CD4-positive, alpha-beta T cell treated with Interleukin-21 for 1 hour (primary cell): ENCODE measurements around the gene EPHX1.
"Not testable (repeated sequence)": the region's sequence is repeated elsewhere in the genome, so short reads cannot be mapped to it uniquely, and the experiment has no call there.

Experiments
- DNase-seq: peaks from one replicate; pipeline ENCODE4 v3.0.0-alpha.2; 2020

Gene EPHX1

DNA sequence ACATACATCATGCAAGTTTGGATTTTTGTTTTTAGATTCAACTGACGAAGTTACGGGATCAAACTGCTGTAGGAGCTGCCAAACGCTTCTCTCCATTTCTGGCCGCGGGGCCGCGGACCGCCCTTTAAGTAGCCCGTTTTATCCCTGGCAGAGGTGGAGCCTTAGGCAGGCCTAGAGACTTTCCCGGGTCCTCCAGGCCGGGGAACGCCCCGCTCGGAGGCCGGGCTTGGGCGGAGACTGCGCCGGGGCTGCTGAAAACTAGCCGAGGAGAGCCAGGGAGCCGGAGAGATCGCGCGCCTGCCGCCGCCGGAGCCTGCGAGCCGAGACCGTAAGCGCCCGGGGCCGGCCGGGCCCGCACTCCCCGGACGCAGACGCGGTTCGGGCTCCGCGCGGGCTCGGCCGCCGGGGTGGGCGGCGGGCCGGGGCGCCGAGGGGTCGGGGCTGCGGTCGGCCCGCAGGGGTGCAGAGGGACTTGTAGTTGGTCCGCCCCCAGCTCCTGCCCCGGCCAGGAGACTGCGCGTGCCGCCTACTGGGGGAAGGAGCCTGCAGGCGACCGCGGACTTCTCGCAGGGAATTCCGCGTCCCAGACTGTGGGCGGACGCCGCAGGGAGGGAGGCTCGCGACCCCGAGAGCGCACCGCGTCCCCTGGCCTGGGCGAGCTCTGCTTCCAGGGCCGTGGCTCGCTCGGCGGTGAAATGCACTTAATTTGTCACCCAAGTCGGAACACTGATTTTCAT is at the start of gene EPHX1:
Gene EPHX1 (plus strand): TSS at position 283 of the 737 bp plus-strand sequence. CDS start 18,606 bp downstream, outside the sequence.
- DNase-seq: peak; percentile 57

DNA sequence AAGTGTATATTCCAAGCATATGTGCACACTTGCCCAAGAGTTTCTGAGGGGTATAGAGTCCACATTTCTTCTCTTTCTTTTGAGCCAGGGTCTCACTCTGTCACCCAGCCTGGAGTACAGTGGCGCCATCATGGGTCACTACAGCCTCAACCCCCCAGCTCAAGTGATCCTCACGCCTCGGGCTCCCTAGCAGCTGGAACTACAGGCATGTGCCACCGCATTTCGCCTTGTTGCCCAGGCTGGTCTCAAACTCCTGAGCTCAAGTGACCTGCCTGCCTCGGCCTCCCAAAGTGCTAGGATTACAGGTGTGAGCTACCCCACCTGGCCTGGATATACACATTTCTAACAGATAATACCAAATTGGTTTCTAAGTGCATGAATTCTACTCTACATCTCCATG is 49.4 kb upstream of the EPHX1 start:
- DNase-seq: no peak

DNA sequence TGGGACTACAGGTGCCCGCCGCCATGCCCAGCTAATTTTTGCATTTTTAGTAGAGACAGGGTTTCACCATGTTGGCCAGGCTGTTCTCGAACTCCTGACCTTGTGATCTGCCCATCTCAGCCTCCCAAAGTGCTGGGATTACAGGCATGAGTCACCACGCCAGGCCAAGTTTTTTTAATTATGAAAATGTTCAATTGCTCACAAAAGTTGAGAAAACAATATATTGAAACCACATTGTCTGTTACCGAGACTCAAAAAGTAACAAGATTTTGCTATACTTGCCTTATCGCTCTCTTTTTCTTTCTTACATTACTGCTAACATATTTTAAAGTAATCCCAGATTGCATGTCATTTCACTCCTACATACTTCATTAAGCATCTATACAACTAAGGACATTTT is 48.5 kb upstream of the EPHX1 start:
- DNase-seq: not testable (repeated sequence)

DNA sequence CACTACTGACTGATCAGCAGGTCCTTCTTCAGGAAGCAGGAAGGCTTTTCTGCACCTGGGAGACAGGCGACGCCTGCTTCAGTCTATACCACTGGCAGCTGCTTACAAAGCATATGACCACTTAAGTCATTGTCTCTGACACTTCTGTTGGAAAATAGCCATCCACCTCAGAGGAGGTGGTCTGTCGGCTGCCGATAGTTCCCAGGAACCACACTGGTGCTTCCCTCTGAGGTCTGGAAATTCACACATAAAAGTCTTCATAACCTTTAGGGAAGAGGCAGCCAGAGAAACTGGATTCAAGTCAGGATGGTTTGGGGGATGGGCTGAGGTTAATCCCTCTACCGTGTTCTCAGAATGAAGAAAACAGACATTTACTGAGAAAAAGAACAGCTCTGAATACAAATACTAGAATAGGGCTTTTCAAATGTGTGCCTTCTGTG is 47.9 kb upstream of the EPHX1 start:
- no peak for DNase-seq

DNA sequence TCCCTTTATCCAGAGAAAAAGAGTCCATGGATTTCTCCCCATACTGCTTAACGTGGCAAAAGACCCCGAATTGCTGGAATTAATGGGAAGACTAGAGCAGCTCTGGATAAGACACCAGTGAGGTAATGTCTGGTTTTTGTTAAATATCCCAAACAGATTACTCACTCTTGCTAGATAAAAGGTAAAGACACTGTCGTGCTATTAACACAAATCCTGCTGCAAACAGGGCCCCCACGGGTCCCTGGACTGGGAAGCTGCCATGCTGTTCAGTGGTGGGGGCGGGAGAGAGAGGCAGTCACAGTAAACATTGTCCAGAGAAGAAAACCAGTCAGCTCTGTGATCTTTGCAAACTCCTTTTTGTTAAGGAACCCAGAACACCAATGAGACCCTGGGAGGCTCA is 47.5 kb upstream of the EPHX1 start:
- no peak for DNase-seq

DNA sequence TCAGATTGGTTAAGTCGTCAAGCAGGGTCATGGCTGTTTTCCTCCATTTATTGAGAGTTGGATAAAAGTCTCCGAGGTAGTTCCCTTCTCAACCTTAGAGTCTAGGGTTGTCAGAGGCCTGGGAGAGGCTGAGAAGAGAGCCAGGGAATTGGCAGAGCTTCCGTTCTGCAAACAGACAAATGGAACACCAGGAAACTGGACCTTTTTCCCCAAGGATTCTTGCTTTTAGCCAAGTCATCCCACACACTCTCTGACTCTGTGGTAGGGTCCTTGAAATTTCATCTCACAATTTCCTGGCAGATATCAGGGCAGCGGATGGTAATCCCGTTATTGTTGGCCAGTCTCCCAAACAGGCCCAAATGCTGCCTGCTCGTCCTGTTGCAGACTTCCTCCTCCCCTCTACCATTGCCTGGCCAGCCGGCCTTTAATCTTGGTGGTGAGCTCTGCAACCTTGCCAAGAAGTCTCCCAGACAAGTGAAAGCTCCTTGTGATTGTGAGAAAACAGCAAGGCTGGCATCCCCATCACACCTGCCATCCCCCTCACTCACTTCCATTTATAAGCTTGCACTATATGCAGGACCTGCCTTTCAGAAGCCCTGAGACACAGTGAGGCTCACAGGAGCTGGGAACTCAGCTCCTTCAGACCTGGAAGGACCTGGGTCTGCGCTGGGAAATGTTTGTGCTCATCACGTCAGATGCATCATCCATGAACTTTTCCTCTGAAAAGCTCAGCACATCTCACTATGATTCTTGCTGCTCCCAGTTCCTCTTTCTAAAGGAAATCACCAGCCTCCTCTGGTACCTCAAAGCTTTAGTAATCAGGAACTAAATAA is 46.0 kb upstream of the EPHX1 start:
- DNase-seq: no peak

DNA sequence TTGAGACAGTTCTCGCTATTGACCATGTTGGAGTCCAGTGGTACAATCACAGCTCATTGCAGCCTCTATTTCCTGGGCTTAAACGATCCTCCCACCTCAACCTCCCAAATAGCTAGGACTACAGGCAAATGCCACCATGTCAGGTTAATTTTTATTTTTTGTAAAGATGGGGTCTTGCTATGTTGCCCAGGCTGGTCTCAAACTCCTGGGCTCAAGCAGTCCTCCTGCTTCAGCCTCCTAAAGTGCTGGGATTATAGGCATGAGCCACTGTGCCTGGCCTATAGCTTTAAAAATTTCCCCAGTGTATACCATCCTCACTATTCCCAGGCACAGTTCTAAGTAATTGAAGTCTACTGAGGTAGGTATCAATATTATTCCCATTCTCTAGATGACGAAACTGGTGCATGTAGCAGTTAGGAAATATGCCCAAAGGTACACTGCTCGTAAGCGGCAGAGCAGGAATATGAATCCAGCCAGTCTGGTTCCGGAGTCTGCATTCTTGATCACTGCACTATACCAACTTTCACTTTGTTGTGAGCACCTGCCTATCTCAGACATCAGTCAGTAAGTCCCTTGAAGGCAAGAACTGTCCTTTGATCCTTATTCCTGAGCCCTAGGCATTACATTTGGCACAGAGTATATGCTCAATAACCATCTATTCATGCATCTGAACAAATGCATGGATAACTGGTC is 43.8 kb upstream of the EPHX1 start:
- no peak for DNase-seq

DNA sequence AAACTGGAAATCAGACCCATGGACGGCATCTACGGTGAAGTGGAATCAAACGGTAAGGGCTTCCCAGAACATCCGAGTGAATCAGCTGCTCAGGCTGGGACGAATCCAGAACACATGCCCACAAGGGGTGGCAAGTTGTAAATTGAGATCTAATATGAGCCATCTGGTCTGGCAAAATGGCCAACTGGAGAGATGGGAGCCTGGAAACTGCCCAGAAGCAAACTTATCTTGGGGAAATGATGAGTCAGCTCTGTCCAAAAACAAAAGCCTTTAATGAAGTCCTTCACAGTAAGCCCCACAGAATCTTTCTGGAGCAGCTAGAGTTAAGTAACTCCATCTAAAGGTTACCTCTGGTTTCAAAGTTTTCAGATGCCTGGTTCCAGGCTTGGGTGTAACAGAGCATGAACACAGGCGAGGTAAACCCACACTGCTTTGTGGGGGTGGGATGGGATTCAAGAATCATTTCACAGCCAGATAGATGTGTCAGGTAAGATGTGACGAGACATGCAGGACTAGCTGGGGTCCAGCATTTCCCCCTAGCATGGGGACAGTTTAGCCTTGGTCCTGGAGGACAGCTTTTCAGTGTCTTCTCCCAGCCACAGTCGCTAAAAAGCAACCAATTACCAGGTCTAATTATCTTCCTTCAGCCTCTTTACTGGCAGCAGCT is 42.8 kb upstream of the EPHX1 start:
- DNase-seq: no peak

DNA sequence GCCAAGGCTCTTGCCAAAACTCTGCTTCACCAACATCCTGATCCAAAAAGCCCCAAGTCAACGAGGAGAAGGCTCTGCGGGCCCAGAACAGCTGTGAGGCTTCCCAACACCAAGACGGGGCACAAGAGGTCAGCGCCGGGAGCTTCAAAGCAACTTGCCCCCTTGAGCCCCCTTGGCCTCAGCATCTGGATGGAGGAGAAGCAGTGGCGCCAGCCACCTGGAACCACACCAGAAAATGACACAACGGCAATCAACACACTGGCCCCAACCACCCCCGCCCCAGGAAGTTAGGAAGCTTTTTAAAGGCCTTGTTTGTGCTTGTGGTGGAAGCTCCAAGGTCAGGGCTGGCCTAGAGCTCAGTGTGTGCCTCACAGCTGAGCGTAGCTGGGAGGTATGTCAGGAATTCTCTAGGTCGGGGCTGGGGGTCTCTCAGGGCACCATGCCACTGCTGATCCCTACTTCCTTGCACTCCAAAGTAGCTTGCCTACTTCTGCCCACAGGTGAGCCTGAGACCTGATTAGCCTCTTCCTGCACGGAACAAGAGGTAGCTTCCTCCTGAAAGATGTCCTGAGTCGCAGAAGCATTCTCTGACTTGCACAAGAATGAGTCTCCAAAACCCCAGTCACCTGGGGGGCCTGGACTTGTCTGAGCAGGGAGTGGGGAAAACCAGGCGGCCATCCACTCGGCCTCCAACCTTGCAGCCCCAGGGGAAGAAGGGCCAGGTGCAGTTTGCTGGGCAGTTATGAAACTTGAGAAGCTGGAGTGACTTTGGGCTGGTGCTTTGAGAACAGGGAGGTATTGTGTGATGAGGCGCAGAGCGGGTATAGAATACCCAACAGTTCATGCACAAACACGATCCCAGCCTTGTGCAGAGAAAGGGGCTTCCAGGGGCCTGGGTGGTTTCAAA is 42.0 kb upstream of the EPHX1 start:
- DNase-seq: no peak

DNA sequence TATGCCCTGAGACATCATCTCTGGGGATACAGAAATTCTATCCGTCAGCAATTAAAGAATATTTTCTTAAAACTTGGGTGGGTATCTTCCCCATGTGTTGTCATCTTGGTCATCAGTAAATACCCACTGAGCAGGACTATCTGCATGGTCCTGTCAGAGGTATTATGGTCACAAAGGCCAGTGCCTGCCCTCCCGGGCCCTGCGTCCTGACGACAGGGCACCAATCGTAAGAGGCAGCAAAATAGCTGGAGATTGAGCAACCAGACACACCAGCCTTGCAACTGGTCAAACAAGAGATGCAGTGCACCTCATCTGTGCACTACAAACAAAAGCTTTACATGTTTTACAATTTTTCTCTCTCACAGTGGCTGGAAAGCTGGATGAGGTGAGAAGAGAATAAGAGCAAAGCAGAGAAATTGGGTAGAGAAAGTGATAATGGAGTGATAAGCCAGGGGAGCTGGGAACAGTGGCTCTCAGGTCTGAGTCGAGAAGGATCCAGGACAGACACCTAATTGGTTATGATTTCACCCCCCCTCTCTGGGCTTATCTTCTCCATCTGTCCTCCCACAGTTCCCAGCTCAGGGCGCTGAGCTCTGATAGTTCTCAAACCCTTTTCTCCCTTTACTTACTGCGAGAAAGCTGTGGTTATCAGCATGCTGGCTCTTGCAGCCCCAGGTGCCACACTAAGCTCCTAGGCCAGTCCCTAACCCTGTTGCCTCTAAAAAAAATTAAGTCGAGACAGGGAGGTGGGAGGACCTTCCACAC is 41.1 kb upstream of the EPHX1 start:
- DNase-seq: no peak

DNA sequence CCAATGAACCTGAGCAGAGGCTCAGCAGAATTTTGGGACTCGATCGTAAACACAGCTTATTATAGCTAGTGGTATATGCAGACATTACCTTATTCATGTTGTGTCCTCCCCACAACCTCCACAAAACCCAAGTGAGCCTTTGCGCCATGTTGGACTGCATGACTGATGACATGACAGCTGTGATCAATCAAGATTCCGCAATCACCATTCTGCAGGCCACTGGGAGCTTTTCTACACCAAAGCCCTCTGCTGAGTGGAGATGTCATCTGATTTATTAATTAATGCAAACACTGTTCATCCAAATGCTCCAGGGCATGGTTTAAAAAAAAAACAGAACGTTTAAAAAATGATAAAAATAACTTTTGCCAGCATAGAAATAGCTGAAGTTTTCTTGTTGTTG is 40.2 kb upstream of the EPHX1 start:
- no peak for DNase-seq

DNA sequence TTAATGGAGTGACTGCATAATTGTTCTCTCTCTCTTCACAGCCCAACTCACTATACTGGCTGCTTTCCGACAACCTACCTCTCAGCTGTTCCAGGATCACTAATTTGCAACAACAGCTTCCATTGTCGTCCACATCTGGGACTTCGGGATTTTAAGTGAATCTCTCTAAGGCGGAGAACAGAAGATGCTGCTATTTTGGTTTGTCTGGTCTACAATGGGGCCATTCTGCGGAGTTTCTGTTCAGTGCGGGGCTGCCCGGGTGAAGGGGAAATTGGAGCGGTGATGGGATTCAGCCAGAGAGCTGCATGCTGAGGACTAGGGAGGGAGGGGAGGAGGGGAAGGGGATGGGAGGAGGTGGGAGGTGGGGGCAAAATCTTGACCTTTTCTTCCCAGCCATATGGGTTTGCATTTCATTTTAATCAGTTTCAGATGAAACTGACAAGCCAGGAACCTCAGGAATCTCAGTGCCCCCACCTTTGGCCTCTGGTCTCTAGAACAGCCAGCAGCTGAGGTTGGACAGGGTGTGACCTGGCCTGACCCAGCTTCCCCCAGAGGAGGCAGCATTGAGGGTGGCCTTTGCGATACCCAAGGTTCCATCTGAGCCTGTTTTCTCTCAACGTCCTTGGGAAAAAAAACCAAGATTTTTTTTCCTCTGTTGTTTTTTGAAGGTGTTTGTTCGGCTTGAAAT is 39.2 kb upstream of the EPHX1 start:
- DNase-seq: no peak

DNA sequence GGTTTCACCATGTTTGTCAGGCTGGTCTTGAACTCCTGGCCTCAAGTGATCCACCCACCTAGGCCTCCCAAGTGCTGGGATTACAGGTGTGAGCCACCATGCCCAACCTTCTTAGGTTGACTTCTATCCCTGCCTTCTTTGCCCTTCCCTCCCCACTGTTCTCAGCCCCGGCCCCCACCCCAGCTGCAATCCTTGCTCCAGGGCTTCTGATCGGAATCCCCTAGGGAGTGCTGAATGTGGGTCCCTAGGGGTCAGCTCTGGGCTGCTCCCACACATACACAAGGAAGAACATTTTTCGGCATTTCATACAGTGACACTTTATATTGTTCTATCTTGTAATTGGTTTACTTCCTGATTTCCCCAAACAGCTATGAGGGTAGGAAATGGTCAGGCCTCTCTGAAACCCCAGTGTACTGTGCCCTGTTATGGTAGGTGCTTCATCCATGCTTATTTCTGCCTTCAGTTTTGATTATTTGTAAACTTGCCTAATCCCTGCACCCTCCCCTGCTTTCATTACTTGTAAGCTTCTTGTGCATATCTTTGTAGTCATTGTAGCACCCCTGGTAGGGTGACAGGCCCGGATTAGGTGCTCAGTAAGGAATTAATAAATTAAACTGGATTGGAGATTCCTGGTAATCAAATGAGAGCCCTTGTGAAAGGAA is 38.1 kb upstream of the EPHX1 start:
- DNase-seq: no peak

DNA sequence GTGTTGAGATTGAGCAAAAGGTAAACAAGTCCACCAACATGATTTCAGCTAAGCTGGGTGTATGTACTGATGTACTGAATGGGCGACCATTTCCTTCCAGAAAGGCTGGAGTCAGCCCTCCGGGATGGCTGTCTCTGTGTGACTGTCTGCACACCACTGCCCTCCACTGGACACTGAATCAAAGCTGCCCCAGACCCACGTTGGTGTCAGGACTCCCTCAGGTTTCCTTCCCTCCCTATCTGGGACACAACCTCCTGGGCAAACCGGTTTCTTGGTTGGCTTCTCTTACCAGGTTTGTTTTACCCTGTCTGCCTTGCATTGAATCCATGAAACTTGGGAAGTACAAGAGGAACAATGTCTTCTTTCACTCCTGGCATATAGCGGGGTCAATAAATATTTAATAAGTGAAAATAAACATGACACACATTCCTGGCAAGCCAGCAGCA is 37.6 kb upstream of the EPHX1 start:
- DNase-seq: peak; percentile 27

DNA sequence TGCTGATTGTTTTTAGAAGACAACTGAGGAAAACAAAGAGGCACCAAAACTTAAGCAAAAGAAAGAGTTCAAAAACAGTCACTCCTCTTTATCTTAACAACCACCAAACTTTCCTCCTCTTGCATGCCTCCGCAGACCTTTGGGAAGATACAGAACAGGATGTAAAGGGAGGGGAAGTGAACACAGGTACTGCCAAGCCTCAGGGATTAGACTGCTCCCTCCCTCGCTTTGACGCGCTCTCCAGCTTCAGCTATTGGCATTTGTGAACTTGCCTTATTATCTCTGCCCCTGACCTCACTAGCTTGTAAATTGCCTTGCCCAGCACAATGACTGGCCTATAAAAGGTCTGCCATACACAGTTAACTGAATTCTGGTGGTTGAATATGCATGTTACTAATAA is 37.1 kb upstream of the EPHX1 start:
- DNase-seq: no peak

DNA sequence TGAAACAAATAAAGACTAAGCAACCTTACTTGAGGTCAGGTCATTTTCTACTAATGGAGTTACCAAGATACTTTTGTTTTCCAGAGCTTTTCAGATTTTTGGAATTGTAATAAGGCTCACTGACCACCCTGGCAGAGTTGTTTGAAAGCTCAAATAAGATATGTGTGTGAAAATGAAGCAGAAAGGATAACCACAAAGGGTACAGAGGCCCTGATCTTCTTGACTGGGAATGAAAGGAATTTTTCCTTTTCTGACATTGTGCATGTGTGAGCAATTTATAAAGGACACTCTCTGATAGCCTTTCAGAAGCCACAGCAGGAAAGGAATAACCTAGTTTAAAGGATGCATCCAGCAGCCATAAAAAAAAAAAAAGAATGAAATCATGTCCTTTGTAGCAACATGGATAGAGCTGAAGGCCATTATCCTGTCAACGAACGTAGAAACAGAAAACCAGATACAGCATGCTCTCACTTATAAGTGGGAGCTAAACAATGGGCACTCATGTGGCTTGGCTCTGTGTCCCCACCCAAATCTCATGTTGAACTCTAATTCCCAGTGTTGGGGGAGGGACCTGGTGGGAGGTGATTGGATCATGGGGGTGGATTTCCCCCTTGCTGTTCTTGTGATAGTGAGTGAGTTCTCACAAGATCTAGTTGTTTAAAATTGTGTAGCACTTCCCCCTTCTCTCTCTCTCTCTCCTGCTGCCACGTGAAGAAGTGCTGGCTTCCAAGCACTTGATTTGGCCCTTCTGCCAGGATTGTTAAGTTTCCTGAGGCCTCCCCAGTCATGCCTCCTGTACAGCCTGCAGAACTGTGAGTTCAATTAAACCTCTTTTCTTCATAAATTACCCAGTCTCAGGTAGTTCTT is 35.4 kb upstream of the EPHX1 start:
- no peak for DNase-seq

DNA sequence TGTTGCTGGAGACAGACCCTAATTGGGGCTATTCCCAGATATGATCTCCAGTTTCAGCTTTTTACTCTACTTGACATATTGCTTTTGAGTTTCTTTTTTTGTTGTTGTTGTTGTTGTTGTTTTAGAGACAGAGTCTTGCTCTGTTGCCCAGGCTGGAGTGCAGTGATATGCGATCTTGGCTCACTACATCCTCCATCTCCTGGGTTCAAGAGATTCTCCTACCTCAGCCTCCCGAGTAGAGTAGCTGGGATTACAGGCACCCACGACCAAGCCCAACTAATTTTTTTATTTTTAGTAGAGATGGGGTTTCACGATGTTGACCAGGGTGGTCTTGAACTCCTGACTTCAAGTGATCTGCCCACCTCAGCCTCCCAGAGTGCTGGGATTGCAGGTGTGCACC is 33.6 kb upstream of the EPHX1 start:
- no peak for DNase-seq

DNA sequence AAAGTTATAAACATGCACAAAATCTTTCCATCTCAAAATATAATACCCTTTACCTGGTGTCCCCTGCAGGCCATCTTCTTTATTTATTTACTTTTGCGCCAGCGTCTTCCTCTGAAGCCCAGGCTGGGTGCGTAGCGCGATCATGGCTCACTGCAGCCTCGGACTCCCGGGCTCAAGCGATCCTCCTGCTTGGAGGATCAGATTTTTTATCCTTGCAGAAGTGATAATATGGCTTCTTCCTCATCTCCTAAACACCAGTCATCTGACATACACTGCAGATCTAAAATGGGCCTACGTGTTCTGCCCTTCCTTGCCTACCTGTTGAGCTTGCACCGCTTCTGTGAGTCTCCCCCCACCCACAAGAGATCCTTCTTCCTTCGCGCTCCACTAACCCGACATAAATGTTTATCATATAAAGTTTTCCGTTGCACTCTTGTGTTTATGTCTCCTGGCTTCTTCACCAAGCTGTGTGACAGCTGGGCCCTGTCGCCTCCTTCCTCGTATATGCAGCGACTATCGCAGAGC is 32.8 kb upstream of the EPHX1 start:
- no peak for DNase-seq
